GF-D8 (cell line): ENCODE measurements around the gene NGFR.

ENCODE experiments used
- DNase-seq: peaks from one replicate; lab custom pipeline; 2025; lab: John Stamatoyannopoulos, UW

Gene NGFR

DNA sequence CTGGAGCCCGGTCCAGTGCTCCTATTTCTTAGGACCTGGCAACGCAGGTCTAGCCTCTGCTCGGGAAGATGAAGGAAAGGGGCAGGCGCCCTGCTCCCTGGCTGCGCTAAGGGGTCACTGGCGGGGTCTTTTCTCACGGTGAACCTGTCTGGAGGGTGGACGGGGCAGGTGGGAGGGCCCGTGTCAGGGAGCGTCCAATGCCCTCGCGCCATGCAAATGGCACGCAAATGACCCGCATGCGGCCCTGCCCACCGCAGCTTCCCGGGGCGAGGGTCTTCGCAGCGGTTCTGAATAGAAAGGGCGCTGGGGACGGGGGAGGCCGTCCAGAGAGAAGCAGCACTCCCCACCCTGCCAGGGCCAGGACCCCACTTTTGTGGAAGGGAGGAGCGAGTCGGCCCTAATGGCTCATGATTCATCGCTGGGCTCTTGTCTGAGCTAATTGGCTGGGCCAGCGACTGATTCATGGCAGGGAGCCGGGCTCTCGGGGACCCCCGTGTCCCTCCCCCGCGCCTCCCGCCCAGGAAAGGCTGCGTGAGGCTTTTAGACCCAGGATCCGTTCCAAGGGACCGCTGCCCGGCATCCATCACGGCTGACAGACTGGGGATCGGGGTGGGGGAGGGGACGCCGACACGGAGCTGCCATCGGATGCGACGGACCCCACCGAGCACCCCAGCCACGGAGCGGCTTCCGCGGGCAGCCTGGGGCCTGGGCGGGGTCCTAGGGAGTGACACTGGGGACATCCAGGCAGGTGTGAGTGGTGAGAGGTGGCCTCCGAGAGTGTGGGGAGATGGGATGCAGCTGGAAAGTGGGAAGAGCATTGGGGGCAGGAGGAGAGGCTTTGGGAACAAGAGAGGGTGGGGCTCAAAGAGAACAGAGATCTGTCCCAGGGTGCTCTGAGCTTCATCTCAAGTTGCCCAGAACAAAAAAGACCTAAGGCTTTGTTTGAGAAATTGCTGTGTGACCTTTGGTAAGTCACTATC, 25.0 kb upstream of the NGFR start:
- no peak for DNase-seq

DNA sequence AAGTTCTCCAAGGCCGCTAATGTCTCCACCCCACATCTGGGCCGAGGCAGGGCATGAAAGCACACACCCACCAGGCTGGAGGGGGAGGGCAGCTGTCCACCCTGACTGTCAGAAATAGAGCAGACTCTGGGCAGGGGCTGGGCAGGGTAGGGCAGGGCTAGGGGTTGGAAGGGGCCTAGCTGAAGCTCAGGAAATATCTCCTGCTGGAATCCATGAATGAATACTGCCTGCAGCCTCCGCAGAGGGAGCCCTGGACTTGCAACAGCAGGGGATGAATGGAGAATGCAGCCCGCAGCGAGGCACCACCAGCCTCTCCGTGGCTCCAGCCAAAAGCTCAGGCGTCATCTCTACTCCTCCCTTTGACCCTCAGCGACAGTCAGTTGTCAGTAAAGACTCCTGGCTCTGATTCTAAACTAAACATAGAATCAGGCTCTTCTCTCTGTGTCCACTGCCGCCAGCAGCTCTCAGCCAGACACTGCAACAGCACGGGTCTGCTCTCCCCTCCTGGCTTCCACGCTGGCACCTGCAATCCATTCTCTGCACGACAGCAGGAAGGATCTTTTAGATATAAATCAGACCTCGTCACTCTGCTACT, 23.9 kb upstream of the NGFR start:
- DNase-seq: no peak

DNA sequence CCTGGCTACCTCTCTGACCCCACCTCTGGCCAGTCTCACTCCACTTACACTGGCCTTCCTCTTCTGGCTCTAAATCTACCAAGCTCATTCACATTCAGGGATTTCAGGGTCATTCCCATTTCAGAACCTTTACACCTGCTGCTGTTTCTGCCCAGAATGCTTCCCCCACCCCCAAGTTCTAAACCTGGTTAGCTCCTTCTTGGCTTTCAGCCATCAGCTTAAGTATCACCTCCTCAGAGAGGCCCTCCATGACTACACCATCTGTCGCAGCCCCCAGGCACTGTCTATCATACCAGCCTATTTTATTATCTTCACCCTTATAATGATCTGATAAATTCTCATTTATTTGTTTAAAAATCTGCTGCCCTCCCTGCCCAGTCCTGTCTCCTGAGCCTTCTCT, 23.3 kb upstream of the NGFR start:
- no peak for DNase-seq

DNA sequence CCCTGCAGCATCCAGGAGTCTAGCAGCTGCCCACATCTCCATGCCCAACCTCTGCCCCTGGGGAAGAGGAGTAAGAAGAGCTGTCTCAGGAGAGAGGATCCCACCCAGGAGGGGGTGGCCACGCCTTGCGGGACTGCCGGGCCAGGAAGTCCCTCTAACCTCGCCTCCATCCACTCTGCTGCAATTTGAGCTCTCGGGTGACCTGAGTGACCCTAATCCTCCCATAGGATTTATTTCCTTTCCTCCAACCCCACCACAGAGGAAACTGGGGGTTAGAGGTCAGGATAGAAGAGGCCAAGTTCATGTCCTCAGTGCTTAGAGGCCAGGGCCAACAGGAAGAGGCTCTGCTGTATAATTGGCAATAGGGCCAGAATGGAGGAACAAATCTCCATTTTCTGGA, 22.6 kb upstream of the NGFR start:
- no peak for DNase-seq

DNA sequence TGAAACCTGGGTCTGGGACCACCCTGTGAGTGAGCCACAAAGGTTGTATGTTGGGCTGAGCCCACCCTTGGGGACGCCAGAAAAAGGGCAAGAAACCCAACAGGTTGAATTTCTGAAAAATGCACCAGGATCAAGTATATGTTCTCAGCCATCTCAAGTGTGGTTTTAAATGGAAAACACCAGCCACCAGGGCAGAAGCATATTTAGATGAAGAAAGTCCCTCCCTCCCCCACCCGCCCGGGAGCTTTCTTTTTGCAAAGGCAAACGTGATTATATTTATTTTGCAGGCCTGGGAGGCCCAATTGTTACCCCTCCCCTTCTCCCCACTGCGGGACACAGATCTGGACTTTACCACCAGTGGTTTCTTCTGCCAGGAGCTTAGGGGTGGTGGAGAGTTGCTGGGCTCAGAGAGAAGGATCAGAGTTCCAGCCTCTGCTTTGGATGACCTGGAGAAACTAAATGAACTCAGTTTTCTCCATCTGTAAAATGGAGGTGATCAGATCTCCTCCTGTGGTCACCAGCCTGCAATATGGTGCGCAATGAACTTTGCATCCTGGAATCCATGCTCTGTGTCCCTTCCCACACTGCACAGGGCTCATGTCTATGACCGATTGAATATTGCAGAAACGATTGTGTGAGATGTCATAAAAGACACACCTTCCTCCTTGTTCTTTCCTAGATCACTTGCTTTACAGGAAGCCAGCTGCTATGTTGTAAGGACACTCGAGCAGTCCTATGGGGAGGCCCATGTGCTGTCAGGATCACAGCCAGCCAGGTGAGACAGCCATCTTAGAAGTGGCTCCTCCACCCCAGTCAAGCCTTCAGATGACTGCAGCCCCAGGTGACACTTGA, 21.0 kb upstream of the NGFR start:
- no peak for DNase-seq

DNA sequence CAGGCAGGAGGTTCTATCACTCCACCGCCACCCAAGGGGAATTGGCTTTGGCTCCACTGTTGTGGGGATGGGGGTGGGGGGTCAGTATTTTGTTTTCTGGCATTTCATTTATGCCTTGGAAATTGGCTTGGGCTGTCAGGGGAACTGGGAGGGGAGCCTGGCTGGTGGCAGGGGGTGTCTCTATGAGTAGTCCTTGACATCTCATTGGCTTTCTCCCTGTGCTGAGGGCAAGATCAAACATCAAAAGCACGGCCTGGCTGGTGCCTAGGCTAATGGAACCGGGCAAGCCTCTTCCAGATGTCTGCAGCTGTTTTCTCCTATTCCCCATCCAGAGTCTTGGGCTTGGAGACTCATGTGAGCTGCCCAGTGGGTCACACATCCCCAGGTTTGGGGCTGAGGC, 17.4 kb upstream of the NGFR start:
- DNase-seq: no peak

DNA sequence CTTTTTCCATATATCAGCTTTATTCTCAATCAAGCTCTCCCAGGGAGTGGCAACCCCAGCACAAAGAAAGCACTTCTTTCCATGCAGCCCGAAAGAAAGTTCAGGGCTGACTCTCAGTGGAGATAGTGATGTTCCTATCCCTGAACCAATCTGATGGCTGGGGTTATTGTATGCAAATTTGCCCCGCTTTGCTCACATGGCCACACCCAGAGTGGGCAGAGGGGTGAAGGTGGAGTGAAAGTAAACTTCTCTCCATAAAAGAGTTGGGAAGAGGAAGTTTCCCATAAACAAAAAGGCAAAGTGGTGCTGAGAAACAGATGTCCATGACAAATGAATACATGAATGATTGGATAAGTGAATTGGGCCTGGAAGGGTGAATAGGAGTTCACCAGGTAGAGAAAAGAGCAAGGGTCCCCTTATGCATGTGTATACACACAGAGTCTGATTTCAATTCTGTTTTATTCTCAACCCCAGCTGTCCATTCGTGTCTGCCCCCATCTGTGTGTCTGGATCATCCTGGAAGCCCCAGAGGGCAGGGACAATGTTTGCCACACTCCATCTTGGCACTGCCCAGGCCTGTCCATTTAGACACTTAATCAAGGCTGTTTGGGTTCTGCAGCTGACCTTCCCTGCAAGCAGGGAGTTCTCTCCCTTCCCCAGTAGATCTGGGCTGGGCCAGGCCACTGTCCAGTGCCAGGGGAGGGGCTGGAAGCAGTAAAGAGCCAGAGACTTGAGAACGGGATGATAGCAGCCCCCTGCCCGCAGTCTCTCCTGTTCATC, 14.1 kb upstream of the NGFR start:
- DNase-seq: no peak

DNA sequence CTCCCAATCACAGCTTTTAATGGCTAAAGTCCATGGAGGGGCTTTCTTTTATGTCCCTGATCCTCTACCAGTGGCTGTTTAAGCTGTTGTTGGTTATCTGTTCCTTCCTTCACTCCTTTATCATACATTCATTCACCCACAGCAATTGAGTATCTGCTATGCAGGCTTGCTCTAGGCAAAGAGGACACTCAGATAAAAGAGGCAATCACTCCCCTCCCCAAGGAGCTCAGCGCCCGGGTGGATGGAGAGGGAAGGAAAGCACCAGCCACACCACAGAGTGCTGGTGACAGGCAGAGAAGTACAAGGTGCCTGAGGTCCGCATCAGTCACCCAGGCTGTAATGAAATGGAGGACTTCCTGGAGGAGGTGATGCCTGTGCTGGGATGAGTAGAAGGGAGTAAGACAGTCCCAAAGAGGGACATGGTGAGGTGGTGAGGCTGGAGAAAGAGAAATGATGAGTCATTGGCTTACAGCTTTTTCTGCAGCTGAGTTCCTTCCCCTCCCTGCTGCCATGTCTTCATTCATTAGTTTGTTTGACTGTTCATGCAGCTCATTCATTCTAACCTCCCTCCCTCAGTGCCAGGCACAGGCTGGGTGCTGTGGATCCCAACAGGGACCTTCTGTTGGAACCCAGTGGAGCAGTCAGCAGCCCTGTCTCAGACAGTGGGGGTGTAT, 12.8 kb upstream of the NGFR start:
- DNase-seq: no peak

DNA sequence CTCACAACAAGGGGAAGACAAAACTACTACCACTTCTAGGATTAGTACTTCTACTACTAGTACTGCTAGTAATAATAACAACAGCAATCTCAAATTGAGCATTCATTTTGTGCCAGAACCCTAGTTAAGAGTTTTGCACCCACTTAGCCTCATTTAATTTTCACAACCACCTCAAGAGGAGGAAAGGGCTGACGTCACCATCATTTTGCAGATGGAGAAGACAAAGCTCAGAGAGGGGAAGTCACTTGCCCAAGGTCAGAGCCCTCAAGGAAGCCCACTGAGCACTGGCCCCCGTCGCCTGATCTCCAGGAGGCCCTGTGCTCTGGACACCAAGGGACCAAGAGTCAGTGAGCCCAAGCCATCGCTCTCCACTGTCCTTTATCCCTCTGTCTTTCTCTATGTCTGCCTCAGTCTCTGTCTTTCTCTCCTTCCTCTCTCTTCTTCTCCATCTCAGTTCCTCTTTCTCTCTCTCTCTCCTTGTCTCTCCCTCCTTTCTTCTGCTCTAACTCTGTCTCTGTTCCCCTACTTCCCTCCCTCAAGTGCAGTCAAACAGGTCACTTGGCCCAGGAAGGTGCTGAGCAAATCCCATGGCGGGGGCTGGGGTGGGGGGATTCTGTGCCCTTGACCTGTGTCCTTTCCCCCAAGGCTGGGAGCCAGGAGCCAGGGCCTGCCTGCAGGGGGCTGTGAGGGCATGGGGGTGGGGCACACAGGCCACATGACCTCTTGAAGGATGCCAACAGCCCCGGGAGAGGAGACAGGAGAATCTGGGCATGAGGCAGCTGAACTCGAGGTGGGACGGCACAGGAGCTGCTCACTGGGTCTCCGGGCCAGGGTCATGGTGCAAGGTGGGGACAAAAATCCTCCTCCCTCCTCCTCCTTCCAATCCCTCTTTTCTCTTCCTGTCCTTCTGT, 11.2 kb upstream of the NGFR start:
- no peak for DNase-seq

DNA sequence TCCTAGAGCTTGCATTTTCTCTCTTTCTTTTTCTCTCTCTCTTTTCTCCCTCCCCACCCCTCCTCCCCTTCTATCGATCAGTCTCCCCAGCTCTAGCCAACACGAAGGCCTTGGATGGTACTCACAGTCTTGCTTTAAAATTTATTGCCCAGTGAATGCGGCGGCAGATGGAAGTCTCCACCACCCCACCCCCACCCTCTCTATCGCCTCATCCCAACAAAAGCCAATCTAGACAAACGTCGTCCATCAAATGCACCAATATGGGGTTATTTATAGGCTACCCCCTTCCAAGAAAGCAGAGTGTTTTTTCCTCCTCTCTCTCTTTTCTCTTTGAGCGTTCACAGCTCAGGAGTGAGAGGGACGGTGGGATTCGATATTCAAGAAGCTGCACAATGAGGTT, 10.5 kb upstream of the NGFR start:
- DNase-seq: no peak

DNA sequence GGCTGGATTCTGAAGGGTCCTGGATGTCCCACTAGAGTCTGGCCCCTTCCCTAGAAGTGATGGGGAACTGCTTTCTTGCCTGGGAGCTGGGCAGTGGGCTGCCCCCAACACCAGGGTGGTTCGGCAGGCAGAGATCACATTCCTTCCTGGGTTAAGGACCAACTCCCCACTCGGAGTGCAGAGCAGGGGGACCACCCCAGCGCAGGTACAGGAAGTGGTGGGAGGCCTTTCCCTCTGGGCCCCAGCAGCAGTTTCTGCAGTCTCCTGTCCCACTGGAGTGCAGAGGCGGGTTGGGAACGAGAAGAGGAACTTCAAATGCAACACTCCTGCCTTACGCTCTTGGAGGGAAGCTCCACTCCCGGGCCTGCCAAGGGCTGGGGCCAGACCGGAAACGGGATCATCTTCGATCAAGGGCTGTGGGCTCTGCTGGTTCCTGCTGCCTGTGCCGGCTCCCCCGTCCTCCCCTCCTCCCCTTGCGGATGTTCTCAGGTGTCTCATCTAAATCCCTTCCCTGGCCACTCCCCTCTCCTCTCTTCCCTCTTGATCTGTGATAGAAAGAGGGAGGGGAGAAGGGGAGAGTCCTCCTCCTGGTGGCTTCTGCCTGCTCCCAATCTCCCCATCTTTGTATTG, 9.0 kb upstream of the NGFR start:
- DNase-seq: no peak

DNA sequence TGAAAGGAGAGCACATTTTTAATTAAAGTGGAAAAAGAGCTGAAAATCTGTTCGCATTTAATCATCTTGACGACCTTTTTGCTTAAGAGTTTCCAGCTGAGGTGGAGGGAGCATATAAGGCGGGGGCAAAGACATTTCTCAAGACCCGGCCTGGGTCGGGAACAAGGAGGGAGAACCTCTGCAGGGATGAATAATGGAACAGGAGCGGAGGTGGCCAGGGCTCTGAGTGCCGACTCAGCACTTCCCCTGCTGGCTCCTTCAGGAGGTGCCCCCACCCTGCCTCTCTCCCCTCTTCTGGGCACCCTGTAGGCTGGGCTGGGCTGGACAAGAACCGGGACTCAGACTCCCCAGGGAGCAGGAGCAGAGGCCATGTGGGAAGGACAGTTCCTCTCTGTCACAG, 7.9 kb upstream of the NGFR start:
- DNase-seq: no peak

DNA sequence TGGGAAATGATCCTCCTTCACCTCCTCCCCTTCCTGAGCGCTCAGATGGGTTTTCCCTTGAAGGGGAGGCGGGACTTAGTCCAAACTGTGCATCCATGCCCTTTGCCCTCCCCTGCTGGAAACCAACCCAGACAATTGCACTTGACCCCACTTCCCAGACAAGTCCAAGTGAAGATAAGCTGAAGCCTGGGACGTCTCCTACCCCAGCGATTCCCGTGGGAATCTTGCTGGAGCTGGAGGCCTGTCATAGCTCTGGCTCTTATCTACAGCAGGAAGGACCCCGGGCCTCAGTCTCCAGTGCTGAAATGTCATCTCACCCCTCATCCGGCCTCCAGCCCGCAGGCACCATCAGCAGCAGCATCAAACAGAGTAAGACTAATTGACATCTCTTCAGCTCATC, 6.5 kb upstream of the NGFR start:
- no peak for DNase-seq

DNA sequence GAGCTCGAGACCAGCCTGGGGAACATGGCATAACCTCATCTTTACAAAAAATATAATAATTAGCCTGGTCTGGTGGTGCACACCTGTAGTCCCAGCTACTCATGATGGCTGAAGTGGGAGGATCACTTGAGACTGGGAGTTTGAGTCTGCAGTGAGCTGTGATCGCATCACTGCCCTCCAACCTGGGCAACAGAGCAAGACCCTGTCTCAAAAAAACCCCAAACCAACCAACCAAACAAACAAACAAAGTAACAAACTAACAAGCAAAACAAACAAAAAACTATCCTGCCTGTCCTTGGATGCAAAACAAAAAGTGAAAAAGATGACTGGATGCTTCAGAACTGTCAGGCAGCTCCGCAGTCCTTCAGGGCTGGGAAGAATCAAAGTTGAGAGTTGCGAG, 5.7 kb upstream of the NGFR start:
- DNase-seq: no peak

DNA sequence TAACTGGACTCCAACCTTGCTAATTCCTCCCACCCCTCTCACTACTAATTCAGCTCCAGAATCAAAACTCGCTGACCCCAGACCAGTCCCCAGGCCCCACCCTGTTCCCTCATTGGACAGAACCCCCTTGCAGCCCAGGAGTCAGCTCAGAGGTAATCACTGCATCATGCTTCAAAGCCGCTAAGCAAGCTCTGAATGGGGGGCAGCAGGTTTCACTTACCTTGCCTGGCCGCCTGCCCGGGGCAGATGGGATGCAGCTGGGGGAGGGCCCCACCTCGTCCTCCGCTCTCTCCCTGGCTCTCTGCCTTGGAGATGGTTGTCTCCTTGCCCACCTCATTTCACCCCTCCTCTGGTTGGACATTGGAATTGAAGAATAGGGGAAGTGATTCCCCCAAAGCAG, 4.8 kb upstream of the NGFR start:
- DNase-seq: no peak

DNA sequence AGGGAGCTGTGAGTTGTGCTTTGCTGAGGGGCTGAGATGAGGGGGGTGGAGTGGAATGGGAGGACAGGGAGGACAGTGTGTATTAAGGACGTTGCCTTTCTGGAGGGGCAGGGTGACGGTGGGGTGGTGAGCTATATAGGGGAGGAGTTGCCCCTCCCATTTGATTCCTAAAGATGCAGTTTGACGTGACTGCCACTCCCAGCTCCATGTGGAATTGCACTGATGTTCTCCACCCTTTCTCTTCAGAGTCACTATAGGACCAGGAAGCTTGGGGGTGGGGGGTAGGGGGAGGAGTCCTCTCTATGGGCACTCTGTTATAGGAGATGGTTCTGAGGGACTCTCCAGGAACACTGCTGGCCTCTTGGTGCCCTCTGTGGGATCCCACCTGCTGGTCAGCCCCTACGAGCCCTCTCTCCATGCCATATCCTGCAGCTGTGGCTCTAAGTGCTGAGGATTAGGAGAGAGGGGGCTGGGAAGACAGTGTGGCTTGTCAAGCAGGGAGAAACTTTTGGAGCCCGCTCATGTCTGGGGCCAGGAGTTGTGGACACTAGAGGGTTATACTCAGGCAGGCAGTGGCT, 3.8 kb upstream of the NGFR start:
- no peak for DNase-seq

DNA sequence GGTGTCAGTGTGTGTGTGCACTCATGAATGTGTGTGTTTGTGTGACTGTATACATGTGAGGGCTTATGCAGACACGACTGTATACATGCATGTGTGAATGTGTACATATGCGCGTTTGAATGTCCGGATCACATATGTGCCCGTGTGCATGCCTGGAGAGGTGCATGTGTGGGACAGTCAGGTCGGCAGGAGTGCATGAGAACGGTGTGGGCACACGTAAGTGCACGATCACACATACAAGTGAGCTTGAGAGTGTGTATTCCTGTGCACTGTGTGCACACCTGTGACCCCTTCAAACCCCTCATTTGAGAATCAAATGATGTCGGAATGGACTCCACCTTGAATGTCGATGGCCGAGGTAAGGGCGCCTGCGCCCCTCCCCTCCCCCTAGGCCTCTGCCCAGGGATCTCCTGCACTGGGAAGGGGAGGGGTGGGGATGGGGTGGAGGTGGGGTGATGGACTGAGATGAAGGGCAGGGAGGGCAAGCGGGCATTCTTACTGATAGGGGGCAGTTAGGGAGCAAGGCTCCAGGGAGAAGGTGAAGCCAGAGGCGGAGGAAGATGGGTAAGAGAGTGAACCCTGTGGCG, 601 bp upstream of the NGFR start:
- DNase-seq: no peak

DNA sequence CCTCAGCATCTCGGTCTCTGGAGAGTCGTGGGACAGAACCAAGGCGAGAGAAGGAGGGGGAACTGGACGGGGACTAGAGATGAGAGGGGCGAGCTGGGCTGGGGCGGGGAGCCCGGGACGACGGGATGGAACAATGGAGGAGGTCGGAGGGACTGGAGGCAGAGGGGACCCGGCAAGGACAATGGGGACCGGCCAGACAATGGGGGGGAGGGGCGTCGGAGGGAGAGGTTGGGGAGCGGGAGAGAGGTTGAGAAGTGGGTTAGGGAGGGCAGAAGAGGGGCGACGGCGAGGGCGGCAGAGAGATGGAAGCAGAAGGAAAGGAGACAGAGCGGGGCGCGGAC, 719 bp downstream of the NGFR start:
- DNase-seq: no peak

DNA sequence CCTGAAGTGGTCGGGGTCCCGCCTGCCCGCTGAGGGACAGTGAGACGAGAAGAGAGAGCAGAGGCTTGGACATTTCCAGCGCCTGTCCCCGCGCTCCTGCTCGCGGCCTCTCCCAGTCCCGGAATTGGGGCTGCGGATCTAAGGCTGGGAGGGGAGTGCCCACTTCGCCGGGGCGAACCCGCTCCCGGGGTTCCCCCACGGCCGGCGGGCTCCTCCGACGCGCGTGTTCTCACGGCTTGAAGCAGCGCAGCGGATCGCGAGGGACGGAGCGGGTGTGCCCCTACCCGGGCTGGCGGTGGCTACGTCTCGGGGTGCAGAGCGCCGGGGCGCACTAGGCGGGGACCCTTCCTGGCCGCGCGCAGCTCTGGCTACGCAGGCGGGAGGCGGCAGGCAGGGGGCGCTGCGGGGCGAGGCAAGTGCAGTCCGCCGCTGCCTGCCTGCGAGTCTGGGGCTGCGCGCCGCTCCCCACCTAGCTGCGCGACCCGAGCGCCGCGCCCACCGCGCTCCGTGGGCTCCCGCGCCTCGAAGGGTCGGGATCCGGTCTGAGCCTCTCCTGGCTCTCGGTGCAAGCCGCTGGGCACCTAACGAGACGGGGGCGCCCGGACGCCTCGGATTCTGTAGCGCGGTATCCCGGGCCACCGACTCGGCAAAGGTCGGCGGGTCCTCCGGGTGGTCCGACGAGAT, 1.2 kb downstream of the NGFR start:
- no peak for DNase-seq
